D721Med (cell line): Measurements from ENCODE around the gene EEF1A1.
"Not testable (repeated sequence)": the region's sequence is repeated elsewhere in the genome, so short reads cannot be mapped to it uniquely, and the experiment has no call there.

Experiments used
- DNase-seq: peaks from one replicate; pipeline ENCODE4 v3.0.0; 2011; ENCODE audit warnings: low spot score; ENCODE audit not compliant: insufficient read length
- FAIRE-seq: peaks from 2 replicates; lab custom pipeline; 2011; peaks lifted over from hg19 to GRCh38; lab: Jason Lieb, UNC
- CTCF ChIP-seq: IDR thresholded peaks from 2 replicates; pipeline ENCODE4 v1.5.1; 2012; ENCODE audit warnings: mild to moderate bottlenecking, control low read depth; ENCODE audit not compliant: insufficient read depth; ENCODE audit errors: missing control alignments

The EEF1A1 gene

GRCh38 chr6:73560853-73561407 lies 40.1 kb upstream of the EEF1A1 start:
- DNase-seq: no peak
- TF ChIP-seq CTCF: no peak
- no peak for FAIRE-seq

- FAIRE-seq: no peak
- no peak for DNase-seq
- no peak for TF ChIP-seq CTCF
These were observed 39.4 kb upstream of the EEF1A1 start for GRCh38 chr6:73560182-73560732.

GRCh38 chr6:73559399-73559794 lies 38.6 kb upstream of the EEF1A1 start:
- DNase-seq, FAIRE-seq: not testable (repeated sequence)

GRCh38 chr6:73558624-73559398 lies 38.0 kb upstream of the EEF1A1 start:
- DNase-seq (no peak), FAIRE-seq (no peak)
- TF ChIP-seq CTCF: no peak

- no peak for DNase-seq
- no peak for TF ChIP-seq CTCF
- no peak for FAIRE-seq
These were observed 36.0 kb upstream of the EEF1A1 start for GRCh38 chr6:73556836-73557235.

- DNase-seq: not testable (repeated sequence)
These were observed 34.6 kb upstream of the EEF1A1 start for GRCh38 chr6:73555380-73555949.

GRCh38 chr6:73551115-73551514 lies 30.3 kb upstream of the EEF1A1 start:
- not testable (repeated sequence) for DNase-seq, FAIRE-seq

More at GRCh38 chr6:73555380-73555949, 34.6 kb upstream of the EEF1A1 start:
- FAIRE-seq: not testable (repeated sequence)

GRCh38 chr6:73548458-73549446 lies 27.9 kb upstream of the EEF1A1 start:
- no peak for TF ChIP-seq CTCF
- DNase-seq: no peak
- FAIRE-seq: no peak
